ENCODE results near the gene SLAMF7.
"Not testable (repeated sequence)": the region's sequence is repeated elsewhere in the genome, so short reads cannot be mapped to it uniquely, and the experiment has no call there.

SLAMF7 gene

GRCh38 chr1:160777486-160778089, 38.5 kb downstream of the SLAMF7 start:
- DNase-seq, result peak; percentile 57 to 61 (median 58)

GRCh38 chr1:160778976-160779375, 39.9 kb downstream of the SLAMF7 start:
- no peak for DNase-seq

GRCh38 chr1:160779626-160780397, 40.8 kb downstream of the SLAMF7 start:
- peak in 2 of 3 donors; percentile 50 to 69 for DNase-seq

- DNase-seq, result no peak
Observed at GRCh38 chr1:160780398-160780755, 41.3 kb downstream of the SLAMF7 start.

GRCh38 chr1:160781186-160781766, 42.2 kb downstream of the SLAMF7 start:
- DNase-seq, result no peak

- peak; percentile 51 to 66 (median 60) for DNase-seq
Observed at GRCh38 chr1:160781914-160782689, 43.1 kb downstream of the SLAMF7 start.

- DNase-seq, result not testable (repeated sequence)
Observed at GRCh38 chr1:160782988-160783765, 44.1 kb downstream of the SLAMF7 start.

- DNase-seq, result no peak
Observed at GRCh38 chr1:160789051-160789701, 50.1 kb downstream of the SLAMF7 start.

- peak; percentile 85 to 86 (median 85) for DNase-seq
Observed at GRCh38 chr1:160789702-160790611, 50.9 kb downstream of the SLAMF7 start.

GRCh38 chr1:160794376-160794775, 55.3 kb downstream of the SLAMF7 start:
- DNase-seq, result peak in 1 of 3 donors; percentile 30

GRCh38 chr1:160795951-160796383, 56.9 kb downstream of the SLAMF7 start, which contains the start of gene LY9:
Gene LY9, plus strand, starts transcription at chr1:160796174. Its CDS starts 14 bp downstream, at chr1:160796188.
- DNase-seq, result peak; percentile 77 to 87 (median 85)

GRCh38 chr1:160797271-160797709, 58.2 kb downstream of the SLAMF7 start:
- DNase-seq, result no peak

- DNase-seq, result no peak
Observed at GRCh38 chr1:160797861-160798273, 58.8 kb downstream of the SLAMF7 start.

GRCh38 chr1:160798439-160798838, 59.4 kb downstream of the SLAMF7 start:
- DNase-seq, result no peak

- DNase-seq, result no peak
Observed at GRCh38 chr1:160799641-160800040, 60.6 kb downstream of the SLAMF7 start.

- DNase-seq, result no peak
Observed at GRCh38 chr1:160800142-160800541, 61.1 kb downstream of the SLAMF7 start.

GRCh38 chr1:160800645-160801408, 61.8 kb downstream of the SLAMF7 start:
- DNase-seq, result peak in 1 of 3 donors; percentile 30

- DNase-seq, result no peak
Observed at GRCh38 chr1:160801836-160802580, 63.0 kb downstream of the SLAMF7 start.

Measured in suppressor macrophage treated with lipopolysaccharide for 1 hour (primary cell).